HG03025 (cell line): ENCODE measurements around the gene KIDINS220.

ENCODE experiments used
- ATAC-seq: cut with Tn5 transposase; IDR thresholded peaks from one replicate; pipeline ENCODE4 v1.9.1; 2021; ENCODE audit warnings: mild to moderate bottlenecking, moderate library complexity; ENCODE audit not compliant: unreplicated experiment, low FRiP score

KIDINS220 gene

DNA sequence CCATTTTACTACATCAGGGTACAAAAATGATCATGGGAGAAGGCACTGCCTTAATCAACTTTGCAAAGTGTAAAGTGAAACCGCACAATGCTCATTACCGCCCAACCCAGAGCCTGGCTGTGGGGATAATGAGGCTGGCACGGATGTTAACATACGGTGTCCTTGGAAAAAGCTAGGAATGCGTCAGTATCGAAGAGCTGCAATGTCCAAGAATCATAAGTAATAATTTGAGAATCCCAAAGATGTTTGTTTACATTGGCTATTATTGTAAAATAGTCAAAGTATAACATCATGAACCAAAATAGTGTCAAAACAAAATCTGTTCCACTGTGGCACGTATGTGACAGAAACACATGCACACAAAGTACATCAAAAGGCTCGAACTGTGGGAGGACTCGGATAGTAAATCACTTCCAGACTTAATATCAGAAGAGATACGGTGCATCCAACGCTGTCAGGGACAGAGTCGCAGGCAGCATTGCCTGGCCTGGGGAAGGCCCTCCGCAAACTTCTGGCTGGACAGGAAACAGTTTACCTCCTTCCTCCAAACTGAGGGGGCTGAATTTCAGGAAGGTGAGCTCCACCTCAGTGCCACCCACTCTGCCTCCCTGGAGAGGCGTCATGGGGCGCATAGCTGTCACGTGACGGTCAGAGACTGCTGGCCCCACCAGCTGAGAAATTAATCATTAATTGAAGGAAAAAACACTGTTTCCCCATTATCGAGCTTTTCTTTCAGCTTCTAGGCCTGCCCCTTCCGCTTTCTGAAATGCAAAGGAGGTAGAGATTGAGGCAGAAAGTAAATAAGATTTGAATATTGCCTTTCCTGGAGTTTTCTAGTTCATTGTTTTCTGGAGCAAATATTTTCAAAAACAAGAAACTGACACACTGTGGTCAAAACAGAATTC is 157.3 kb downstream of the KIDINS220 start:
- no peak for ATAC-seq

DNA sequence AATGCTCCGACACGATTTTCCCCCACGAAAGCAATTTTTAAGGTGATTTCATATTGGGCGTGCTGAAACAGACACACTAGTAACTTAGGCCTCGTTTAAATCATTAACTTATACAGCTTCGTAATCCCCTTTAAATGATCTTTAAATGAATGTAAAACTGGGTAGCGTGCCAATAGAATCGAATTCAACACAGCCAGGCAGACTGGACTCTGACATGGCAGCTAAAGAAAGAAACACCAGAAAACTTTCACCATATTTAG is 157.9 kb downstream of the KIDINS220 start:
- ATAC-seq: no peak
